ENCODE results near the gene ZBTB20. TPM values are rescaled to one million over a fixed set of nuclear protein-coding genes. Genes with fewer than 3 reads are reported as not detected.

The ZBTB20 gene
- total RNA-seq, 1 experiment from 2014 or later, result 12.8 TPM

- POLR2A ChIA-PET, result no interaction called here
Observed at GRCh38 chr3:114351822-114352145, 795.3 kb downstream of the ZBTB20 start.

DNA sequence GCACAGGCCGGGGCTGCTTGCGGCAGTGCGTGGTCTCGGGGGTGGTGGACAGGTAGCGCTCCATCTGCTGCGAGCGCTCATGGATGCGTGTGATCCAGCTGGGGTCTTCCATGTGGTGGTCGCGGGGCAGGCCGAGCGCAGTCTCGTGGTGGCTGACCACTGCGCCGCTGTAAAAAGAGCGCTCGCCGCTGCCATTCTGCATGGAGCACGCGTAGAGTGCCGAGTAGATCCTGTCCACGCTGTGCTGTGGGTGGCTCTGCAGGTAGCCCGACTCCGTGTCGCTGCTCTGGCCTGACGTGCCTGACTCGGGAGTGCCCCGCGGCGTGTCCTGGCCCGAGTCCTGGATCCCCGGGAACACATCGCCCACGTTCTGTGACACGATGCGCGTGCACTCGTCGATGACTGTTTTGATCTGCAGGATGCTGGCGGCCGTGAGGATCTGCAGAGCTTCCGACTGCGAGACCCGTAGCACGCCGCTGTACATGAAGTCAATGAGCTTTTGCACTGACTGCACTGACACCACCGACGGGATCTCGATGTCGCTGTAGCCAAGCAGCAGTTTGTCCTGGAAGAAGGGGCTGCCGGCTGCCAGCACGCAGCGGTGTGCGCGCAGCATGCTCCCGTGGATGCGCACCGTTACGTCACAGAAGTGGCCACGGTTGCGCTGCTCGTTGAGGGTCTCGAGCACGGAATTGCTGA, 795.8 kb downstream of the ZBTB20 start:
- no TSS peak for BruUV-seq (replicated peaks)
- no peak overlapping the region for H3K4me3 ChIP-seq (ENCODE audit: low read depth, low read length)
- ChIA-PET CTCF (no interaction called here), POLR2A (no interaction called here)
- Mint-ChIP-seq H3K27ac (ENCODE audit: unreplicated experiment) (no peak overlapping the region), H3K36me3 (ENCODE audit: insufficient read depth, unreplicated experiment) (peaks cover 20% of the 10 kb centered on the region), H3K9me3 (ENCODE audit: unreplicated experiment) (no peaks in the 10 kb centered on the region), H3K4me1 (ENCODE audit: low read depth, unreplicated experiment) (no peaks in the 10 kb centered on the region), H3K27me3 (ENCODE audit: insufficient read depth, unreplicated experiment) (no peaks in the 10 kb centered on the region), H3K4me3 (ENCODE audit: unreplicated experiment) (no peak overlapping the region)
- H3K36me3 ChIP-seq (ENCODE audit: control insufficient read depth, insufficient read depth, low read length), result no peaks in the 10 kb centered on the region; the same call in 1 of the 2 replicates
- H3K4me1 ChIP-seq, result no peaks in the 10 kb centered on the region
- DNase-seq, result no peak
- no peaks in the 10 kb centered on the region for H3K27me3 ChIP-seq (replicated peaks; ENCODE audit: control insufficient read depth, insufficient read depth, low read length)
- TF ChIP-seq, protein P1, sequence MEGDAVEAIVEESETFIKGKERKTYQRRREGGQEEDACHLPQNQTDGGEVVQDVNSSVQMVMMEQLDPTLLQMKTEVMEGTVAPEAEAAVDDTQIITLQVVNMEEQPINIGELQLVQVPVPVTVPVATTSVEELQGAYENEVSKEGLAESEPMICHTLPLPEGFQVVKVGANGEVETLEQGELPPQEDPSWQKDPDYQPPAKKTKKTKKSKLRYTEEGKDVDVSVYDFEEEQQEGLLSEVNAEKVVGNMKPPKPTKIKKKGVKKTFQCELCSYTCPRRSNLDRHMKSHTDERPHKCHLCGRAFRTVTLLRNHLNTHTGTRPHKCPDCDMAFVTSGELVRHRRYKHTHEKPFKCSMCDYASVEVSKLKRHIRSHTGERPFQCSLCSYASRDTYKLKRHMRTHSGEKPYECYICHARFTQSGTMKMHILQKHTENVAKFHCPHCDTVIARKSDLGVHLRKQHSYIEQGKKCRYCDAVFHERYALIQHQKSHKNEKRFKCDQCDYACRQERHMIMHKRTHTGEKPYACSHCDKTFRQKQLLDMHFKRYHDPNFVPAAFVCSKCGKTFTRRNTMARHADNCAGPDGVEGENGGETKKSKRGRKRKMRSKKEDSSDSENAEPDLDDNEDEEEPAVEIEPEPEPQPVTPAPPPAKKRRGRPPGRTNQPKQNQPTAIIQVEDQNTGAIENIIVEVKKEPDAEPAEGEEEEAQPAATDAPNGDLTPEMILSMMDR (IDR thresholded peaks at IDR 0.05; ENCODE audit: insufficient read depth in 1 of 2, low read depth in 1 of 2, low read length in 1 of 2, severe bottlenecking in 1 of 2, unreplicated experiment in 1 of 2), result no peak
- intact Hi-C loops (cut with micrococcal nuclease; ENCODE audit: unreplicated experiment), result no loop called here
- no peaks in the 10 kb centered on the region for H3K9me3 ChIP-seq

More at GRCh38 chr3:114351822-114352145, 795.3 kb downstream of the ZBTB20 start:
- Histone ChIP-seq H3K4me1 (no peaks in the 10 kb centered on the region), H3K27me3 (replicated peaks; ENCODE audit: control insufficient read depth, insufficient read depth, low read length) (no peaks in the 10 kb centered on the region), H3K4me3 (ENCODE audit: low read depth, low read length) (no peak overlapping the region), H3K36me3 (ENCODE audit: control insufficient read depth, insufficient read depth, low read length) (no peaks in the 10 kb centered on the region; the same call in 1 of the 2 replicates), H3K9me3 (no peaks in the 10 kb centered on the region)
- Mint-ChIP-seq H3K27ac (ENCODE audit: unreplicated experiment) (no peak overlapping the region), H3K27me3 (ENCODE audit: insufficient read depth, unreplicated experiment) (no peaks in the 10 kb centered on the region), H3K4me1 (ENCODE audit: low read depth, unreplicated experiment) (no peaks in the 10 kb centered on the region), H3K36me3 (ENCODE audit: insufficient read depth, unreplicated experiment) (peaks cover 19% of the 10 kb centered on the region), H3K9me3 (ENCODE audit: unreplicated experiment) (no peaks in the 10 kb centered on the region), H3K4me3 (ENCODE audit: unreplicated experiment) (no peak overlapping the region)
- CTCF ChIA-PET, result no interaction called here
- DNase-seq, result no peak
- intact Hi-C loops (cut with micrococcal nuclease; ENCODE audit: unreplicated experiment), result no loop called here
- no TSS peak for BruUV-seq (replicated peaks)
- TF ChIP-seq, protein P1 (IDR thresholded peaks at IDR 0.05; ENCODE audit: insufficient read depth in 1 of 2, low read depth in 1 of 2, low read length in 1 of 2, severe bottlenecking in 1 of 2, unreplicated experiment in 1 of 2), result no peak

- POLR2A ChIA-PET, result no interaction called here
- no peaks in the 10 kb centered on the region for H3K4me1 Mint-ChIP-seq (ENCODE audit: low read depth, unreplicated experiment)
- Histone ChIP-seq H3K4me1 (no peaks in the 10 kb centered on the region), H3K27me3 (replicated peaks; ENCODE audit: control insufficient read depth, insufficient read depth, low read length) (no peaks in the 10 kb centered on the region), H3K36me3 (ENCODE audit: control insufficient read depth, insufficient read depth, low read length) (no peaks in the 10 kb centered on the region; the same call in 1 of the 2 replicates), H3K4me3 (ENCODE audit: low read depth, low read length) (no peak overlapping the region), H3K9me3 (no peaks in the 10 kb centered on the region)
- intact Hi-C loops (cut with micrococcal nuclease; ENCODE audit: unreplicated experiment), result no loop called here
- no peak overlapping the region for H3K27ac Mint-ChIP-seq (ENCODE audit: unreplicated experiment)
- peaks cover 25% of the 10 kb centered on the region for H3K36me3 Mint-ChIP-seq (ENCODE audit: insufficient read depth, unreplicated experiment)
- DNase-seq, result no peak
- no peaks in the 10 kb centered on the region for H3K27me3 Mint-ChIP-seq (ENCODE audit: insufficient read depth, unreplicated experiment)
- H3K4me3 Mint-ChIP-seq (ENCODE audit: unreplicated experiment), result no peak overlapping the region
- BruUV-seq (replicated peaks), result no TSS peak
- TF ChIP-seq, protein P1 (IDR thresholded peaks at IDR 0.05; ENCODE audit: insufficient read depth in 1 of 2, low read depth in 1 of 2, low read length in 1 of 2, severe bottlenecking in 1 of 2, unreplicated experiment in 1 of 2), result no peak
- CTCF ChIA-PET, result no interaction called here
- no peaks in the 10 kb centered on the region for H3K9me3 Mint-ChIP-seq (ENCODE audit: unreplicated experiment)
Observed at GRCh38 chr3:114350690-114351089, 796.4 kb downstream of the ZBTB20 start.

All from Caco-2 (cell line).